DMS114 treated with DMSO at 0.1 percent for 48 hours (cell line): ENCODE data around the gene HOXA11.

ENCODE experiments used
- DNase-seq: peaks from one replicate; lab custom pipeline; 2025; ENCODE audit not compliant: unreplicated experiment; lab: John Stamatoyannopoulos, UW

The HOXA11 gene

DNA sequence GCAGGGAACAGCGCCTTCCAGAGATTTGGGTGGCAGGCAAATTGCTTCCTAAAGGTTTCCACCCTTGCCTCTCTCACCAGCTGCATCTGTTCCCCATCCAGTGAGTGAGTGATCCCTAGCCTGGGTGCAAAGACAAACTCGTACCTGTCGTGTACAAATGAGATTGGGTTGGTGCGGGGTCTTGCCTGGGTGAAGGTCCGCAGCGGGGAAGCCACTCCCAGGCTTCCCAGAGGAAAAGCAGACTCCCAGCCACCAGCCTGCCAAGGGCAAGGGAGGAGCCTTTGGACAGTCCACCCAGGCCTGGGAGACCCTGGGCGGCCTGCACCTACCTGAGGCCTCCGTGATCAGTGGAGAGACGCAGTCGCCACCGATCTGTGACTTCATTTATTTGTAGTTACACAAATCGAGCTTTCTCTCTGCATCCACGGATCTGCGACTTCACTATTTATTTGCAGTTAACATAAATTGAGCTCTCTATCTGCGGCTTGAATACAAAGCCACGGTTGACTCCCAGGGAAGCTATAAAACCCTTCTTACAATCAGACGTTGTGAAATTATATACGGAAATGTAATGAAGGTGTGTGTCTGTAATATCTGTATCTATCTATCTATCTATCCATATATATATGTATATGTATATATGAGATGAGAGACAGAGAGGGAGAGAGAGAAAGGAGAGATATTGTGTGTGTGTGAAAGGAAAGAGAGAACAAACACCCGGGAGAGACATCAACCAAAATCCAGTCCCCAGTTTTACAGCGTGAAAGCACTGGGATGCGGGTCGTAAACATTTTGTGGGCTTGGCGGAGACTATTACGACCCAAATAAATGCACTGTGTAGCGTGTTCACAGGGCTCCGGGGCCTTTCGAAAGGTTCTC lies 25.5 kb downstream of the HOXA11 start:
- no peak for DNase-seq

DNA sequence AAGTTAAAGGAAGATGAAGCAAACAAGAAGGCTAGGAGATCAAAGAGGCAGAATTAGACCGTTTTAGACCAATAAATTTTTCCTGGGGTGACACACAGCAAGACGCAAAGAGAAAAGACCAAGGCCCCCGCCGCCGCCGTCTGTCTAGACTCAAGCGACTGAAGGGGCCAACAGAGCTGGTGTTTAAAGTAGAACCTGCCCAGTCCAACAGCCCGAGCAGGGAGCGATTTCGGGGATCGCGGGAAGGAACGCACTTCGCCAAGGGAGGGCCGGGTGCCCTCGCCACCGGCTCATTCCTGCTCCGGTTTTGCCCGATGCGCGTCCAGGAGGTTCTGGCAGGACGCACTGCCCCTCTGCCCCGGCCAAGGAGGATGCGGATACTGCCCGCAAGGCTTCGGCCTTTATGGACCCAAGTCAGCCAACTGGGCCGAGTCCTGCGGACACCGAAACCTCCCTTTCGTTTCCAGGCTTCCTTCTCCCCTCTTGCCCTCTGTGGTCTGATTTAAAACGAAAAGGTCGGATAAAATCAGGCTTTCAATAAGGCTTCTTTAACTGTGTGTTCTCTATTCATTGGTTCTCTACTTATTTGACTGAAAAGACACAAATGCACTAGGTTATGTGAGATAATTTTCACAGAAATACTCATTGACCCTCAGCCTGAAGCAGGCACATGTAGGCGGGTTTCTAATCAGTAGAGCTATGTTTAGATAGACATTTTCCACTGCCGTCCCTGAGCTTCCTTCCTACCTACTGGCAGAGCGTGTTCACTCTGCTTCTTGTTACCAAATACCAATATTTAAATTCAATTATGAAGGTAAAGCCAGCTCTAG lies 26.4 kb downstream of the HOXA11 start:
- no peak for DNase-seq

DNA sequence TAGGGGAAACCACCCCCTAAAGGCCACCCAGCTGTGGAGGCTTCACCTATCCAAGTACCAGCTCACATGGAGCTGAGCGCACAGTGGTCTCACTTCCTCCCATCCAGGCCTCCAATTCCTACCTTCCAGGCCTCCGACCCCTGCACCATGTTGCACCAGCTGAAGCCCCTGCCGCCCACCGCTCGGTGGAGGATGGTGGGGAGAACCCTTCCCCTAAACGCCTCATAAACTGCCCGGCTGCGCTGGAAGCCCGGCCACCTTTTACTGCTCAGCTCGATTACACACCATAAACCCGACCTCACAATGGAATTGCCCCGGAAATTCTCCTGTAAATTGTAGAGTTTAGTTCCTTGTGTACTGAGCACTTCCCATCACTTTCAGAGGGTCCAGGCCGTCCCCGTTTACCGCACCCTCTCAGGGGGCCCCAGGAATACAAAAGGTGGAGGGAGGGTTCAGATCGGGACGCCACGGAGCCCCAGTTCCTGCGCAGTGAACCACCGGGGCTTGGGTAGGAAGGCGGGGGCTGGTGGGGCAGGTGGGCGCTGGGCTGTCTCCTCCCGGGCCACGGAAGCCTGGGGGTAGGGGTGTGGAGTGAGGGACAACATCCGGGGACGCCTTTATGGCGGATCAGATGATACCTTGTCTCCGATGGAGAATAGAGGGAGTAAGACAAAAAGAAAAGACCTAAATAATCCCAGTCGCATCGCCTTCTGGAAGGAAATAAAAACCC lies 27.2 kb downstream of the HOXA11 start:
- no peak for DNase-seq

DNA sequence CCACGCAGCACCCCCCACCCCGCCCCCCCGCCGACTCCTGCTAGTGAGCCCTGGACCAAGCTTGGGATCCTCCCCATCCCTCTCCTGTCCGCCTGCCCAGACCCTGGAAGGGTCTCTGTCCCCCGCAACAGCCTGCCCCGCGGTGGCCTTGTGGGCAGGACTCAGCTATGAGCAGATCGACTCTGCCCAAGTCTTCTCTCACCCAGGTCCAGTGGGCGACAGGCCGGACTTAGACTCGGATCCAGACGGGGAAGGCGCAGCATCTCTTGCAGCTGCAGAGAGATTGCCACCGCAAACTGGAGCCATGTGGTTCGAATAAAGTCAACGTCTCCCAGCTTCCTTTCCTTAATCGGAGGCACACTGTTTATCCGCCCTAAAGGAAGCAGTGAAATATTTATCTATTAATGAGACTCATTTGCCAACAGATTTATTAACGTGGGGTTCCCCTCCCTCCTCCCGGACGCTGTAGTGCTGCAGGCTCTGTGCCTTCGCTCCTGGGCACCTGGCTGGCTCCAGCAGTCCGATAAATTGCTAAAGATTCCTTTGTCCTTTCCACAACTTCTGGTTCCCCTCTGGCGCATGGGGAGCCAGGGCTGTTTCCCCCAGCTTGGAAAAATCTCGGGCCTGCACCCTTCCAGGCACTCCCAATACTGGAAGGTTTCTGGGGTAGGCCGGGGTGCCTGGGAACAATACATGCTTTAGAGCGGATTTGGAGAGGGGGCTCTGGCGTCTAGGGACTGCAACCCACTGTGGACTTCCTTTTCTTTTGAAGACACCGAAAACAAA lies 27.9 kb downstream of the HOXA11 start:
- no peak for DNase-seq

DNA sequence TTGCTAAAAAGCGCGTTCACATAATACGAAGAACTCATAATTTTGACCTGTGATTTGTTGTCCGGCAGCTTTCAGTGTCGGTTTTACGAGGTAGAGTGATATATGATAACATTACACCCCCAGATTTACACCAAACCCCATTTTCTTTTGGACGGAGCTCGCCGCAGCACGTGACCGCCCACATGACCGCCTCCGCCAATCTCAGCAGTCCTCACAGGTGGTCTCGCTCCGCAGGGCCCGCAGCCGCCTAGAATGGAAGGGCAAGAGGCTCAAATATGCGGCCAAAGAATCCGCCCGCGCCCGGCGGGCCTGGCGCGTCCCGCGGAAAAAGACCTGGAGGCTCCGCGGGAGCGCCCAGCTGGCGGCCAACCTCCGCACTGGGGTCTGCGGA lies 28.5 kb downstream of the HOXA11 start, which contains the start of gene HOXA7:
Gene HOXA7 (minus strand): TSS at position 168 of the 391 bp plus-strand sequence. CDS start 130 bp downstream, at position 38.
- DNase-seq: peak; percentile 73

DNA sequence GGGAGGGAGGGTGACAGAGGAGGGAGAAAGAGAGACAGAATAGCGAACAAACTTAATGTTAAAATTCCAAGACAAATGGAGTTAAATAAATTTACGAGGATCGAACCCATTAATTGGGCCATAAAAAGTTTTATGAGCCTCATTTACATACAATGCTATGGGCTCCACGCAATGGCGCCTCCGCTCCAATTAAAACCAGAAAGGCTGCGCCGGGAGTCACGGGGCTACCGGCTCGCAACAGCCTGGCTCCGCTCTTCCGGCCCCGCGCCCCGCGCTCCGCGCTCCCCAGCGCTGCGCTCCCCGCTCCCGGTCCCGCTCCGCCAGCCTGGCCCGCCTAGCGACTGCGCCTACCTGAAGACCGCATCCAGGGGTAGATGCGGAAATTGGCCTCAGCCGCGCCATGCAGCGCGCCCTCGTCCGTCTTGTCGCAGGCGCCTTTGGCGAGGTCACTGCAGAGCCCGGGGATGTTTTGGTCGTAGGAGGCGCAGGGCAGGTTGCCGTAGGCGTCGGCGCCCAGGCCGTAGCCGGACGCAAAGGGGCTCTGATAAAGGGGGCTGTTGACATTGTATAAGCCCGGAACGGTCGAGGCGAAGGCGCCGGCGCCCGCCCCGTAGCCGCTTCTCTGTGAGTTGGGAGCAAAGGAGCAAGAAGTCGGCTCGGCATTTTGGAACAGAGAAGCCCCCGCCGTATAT lies 29.1 kb downstream of the HOXA11 start:
- DNase-seq: no peak

DNA sequence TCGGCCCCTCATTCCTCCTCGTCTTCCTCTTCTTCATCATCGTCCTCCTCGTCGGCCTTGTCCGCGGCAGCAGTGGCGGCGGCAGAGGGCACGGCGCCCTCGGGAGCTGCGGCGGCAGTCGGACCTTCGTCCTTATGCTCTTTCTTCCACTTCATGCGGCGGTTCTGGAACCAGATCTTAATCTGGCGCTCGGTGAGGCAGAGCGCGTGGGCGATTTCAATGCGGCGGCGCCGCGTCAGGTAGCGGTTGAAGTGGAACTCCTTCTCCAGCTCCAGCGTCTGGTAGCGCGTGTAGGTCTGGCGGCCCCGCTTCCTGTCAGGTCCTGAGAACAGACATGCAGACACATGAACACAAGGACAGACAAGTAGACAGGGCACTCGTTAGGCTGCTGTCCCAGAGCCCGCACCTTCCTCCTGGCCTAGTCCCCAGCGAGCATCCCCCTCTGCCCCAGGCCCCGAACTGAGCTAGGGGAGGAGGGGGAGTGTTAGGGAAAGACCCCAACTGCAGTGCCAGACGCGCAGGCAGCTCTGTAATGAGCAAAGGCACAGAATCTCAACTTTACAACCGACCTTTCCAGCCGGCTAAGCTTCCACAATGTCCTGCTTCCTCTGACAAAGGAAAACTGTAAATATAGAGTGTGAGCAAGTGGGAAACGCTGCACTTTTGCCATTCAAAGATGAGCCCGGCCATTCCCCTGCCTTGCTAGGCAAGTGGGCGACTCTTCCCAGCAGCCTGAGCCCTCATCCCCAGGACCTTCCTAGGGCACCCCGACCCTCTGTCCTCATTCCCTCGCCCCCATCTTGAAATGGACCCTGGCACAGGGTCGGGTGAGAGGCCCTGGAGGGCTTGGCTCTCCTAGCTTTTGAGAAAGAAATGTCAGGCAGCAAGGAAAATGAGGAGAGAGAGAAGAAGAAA lies 29.9 kb downstream of the HOXA11 start:
- DNase-seq: no peak

DNA sequence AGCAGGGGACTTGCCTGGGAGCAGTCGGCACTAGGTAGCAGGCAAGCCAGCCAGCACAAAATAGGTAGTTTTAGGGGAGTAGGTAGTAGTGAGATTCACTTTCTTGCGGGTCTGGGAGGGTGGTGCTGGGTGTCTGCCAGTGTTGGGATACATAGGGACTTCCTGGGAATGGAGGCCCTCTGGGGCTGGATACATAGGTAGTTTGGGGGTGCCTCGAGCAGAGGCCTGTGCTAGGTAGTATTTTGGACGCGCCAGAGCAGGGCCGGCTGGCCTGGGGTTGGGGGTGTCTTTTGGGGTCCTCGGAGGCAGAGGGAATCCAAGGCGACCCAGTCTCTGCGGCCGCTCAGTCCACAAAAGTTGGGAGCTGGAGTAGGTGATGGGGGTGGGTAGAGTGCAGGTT lies 30.7 kb downstream of the HOXA11 start:
- no peak for DNase-seq

DNA sequence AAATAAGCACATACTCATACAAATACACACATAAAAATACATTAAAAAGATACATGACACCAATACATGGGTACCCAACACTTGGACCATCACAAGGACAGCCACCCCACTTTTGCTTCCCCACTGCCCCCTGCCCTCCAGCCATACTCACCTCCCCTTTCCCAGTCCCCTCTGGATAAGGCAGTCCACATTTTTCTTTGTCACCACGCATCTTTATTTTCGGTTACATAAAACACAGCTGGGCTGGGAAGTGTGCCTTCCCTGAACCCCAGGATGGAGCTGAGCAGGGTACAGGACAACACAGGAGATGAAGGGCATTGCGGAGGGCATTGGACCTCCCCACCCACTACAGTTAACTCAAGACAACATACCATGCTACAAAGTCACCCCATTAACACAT lies 31.5 kb downstream of the HOXA11 start:
- no peak for DNase-seq

DNA sequence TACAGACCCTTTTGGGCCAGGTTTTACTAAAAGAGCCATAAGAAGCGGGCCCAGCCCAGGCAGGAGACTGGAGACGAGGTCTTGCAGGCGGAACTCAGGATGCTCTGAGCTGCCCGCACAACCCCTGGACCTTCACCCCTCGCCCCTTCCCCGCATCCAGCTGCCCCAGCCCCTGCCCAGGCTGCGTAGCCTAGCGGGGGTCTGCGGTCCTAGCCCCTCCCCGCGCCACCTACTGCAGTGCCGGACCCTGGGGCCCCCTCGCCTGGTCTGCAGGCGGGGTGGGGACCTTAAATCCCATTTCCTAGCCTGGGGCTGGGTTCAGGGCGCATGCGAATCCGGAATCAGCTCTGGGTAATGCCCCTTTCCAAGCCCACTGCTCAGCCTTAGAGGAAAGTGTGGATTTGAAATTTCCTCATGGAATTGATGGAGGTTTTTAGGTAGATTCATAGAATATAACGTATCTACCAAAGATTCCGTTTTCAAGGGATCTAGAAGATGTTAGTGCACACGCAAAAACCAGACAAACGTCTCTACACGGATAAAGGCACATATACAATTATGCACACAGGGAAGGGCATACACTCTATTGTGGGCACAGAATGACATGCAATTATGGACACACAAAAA lies 32.1 kb downstream of the HOXA11 start:
- DNase-seq: no peak

DNA sequence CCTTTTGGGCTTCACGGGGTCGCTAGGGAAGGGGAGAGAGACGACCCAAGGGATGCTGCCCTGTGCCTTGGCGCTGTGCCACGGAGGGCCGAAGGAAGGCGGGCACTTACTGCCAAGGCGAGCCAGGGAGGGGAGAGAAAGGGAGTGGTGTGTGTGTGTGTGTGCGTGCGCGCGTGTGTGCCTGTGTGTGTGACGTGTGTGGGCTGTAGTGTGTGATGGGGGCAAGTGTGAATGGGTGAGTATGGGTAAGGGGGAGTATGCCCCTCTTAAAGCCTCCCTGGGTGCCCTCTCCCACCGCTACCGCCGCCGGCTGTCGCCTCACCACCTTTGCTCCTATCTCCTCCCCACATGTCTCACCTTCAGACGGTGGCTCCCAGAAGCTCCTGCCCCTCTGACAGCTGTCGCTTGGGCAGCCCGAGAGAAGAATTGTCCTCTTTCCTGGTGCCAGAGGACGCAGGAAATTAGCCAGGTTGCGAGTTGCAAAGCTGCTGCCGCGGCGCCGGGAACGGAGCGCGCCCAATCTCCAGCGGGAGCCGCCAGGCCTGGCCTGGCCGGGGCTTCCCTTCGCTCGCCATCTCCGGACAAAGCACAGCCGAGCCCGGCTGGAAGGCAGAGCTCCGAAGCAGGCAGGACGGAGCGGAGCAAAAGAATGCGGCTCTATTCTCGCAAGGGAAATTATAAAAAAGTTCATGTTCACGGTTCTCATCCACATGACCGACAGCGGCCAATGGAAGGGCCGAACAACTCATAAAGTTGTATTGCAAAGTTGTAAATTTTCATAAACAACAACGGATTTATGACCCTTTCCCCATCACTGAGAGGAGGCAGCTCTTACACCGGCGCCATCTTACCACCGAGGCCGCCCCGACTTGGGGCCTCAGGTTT lies 32.9 kb downstream of the HOXA11 start, which contains the start of gene HOXA3:
Gene HOXA3 (minus strand): TSS at position 653 of the 885 bp plus-strand sequence. CDS start 41,943 bp downstream, outside the sequence.
- no peak for DNase-seq

DNA sequence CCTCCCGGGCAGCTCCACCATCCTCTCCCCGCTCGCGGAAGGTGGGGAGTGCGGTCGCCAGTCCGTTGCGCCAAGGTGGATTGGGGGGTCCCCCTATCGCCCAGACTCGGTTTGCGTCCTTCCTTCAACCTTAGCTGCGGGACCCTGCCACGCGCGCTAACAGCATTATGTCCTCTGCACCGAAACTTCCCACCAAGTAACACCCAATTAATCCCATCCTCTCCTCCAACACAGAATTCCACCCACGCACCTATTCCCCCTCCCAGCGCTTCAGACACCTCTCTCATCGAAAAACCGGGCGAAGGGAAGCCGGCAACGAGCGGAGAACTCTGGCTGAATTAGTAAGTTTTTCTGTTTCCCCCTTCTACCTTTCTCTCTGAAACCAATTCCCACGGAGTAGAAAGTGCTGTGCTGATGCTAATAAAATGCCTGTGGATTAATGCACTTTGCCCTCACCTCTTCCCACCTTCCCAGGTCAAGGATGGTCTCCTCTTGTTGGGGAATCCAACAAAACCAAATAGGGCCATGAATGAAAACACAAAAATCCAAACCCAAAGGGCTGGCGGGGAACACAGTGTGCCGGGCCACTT lies 33.6 kb downstream of the HOXA11 start:
- DNase-seq: no peak

DNA sequence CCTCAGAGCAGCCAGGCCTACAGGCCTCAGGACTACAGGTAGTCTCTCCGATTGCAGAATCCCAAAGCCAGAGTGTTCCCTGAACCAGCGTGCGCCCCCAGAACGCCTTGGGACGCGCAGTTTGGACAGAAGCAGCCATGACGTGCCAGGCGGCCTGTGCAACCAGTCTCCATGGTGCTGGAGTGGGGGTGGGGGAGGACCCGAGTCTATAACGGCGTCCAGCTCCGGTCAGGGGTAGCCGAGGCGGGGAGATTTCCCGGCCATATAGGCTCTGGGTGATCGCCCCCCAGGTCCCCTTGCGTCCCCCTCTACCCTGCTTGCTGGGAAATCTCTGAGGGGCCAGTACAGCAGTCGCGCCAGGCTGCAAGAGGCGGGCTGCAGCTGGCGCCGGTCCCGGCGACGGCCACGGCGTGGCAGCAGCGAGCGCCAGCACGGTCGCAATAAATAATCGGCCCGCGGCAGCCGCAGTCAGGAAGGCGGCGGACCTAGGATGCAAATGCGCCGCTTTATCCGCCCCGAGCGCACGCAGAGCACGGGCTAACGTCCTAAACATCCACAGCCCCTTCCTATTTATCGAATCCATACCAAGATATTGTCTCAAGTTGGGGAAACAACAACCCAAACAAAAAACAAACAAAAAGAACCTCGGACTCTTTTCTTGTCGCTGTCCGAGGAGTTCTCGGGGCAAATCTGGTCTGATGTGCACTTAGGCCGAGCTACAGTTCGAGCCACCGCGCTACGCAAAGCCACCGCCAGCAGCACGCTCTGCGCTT lies 34.3 kb downstream of the HOXA11 start:
- peak; percentile 63 for DNase-seq

DNA sequence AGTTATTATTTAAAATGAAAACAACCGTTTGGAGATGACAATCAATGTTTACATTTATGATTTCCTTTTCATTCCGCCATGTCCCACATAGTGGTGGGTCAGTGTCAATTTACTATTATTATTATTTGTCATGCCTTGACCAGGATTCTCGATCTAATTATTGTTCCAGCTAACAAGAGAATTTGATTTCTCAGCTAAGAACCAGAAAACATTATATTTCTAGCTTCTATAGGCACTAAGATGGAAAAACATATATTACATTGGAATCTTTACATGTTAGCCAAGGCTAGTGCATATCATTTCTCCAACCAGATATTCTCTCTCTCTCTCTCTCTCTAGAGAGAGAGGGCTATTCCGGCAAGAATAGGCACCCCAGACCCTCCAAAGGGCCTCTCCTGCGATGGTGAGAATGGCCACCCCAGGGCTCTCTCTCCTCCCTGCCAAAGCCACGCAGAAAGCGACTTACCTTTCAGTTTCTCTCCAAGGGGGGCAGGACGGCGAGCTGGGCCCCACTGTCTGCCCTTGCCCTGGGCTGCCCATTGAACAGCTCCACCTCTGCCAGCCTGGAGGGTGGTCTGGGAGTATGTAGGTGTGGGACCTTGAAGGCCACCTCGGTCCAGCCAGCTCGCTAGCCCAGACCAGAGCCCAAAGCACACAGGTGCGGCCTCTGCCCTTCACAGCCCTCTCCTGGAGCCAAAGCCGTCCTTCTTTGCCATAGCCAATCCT lies 35.0 kb downstream of the HOXA11 start:
- no peak for DNase-seq
